Neural progenitor cell (in vitro differentiated cells): ENCODE data around the gene NXF2. TPM values are rescaled to one million over a fixed set of nuclear protein-coding genes. Genes with fewer than 3 reads are reported as not detected.

Source experiments
- DNase-seq: peaks from one replicate; pipeline ENCODE4 v3.0.0-alpha.2; 2016; ENCODE audit warnings: low spot score
- H2AFZ ChIP-seq: fragments of 200-600 bp; sonication (generic); replicated peaks from 2 replicates; pipeline ENCODE4 v1.6.1; 2016; ENCODE audit warnings: antibody characterized with exemption
- H3F3A ChIP-seq: fragments of 200-600 bp; sonication (generic); 2 replicates; pipeline ENCODE4 v1.6.1; 2016; ENCODE audit warnings: antibody characterized with exemption, low read depth
- H3K27ac ChIP-seq: fragments of 200-600 bp; sonication (generic); 2 replicates; pipeline ENCODE4 v1.5.1; 2016; ENCODE audit warnings: mild to moderate bottlenecking
- H3K27me3 ChIP-seq: fragments of 200-600 bp; sonication (generic); 2 replicates; pipeline ENCODE4 v1.6.1; 2016; ENCODE audit warnings: mild to moderate bottlenecking, moderate library complexity
- H3K36me3 ChIP-seq: fragments of 200-600 bp; sonication (generic); 2 replicates; pipeline ENCODE4 v1.5.1; 2016
- H3K4me1 ChIP-seq: fragments of 200-600 bp; sonication (generic); 2 replicates; pipeline ENCODE4 v1.6.1; 2016; ENCODE audit warnings: mixed run types
- H3K4me2 ChIP-seq: fragments of 200-600 bp; sonication (generic); 2 replicates; pipeline ENCODE4 v1.6.1; 2016
- H3K4me3 ChIP-seq: fragments of 200-600 bp; sonication (generic); 2 replicates; pipeline ENCODE4 v1.5.1; 2016
- H3K79me2 ChIP-seq: fragments of 200-600 bp; sonication (generic); 2 replicates; pipeline ENCODE4 v1.6.1; 2016; ENCODE audit warnings: low read depth
- H3K9ac ChIP-seq: fragments of 200-600 bp; sonication (generic); 2 replicates; pipeline ENCODE4 v1.6.1; 2016
- H3K9me3 ChIP-seq: fragments of 200-600 bp; sonication (generic); 2 replicates; pipeline ENCODE4 v1.5.1; 2016; ENCODE audit warnings: low read depth
- H4K20me1 ChIP-seq: fragments of 200-600 bp; sonication (generic); 2 replicates; pipeline ENCODE4 v1.6.1; 2016; ENCODE audit warnings: low read depth
- H3K27ac Mint-ChIP-seq: 3 replicates; pipeline ENCODE4 v1.8.0; 2021; ENCODE audit warnings: mixed read lengths
- H3K27me3 Mint-ChIP-seq: 2 replicates; pipeline ENCODE4 v1.8.0; 2022; ENCODE audit warnings: low read depth, mild to moderate bottlenecking, inconsistent platforms, moderate library complexity, mixed read lengths; ENCODE audit not compliant: insufficient read depth
- H3K36me3 Mint-ChIP-seq: 3 replicates; pipeline ENCODE4 v1.8.0; 2021; ENCODE audit warnings: mixed read lengths
- H3K4me1 Mint-ChIP-seq: 3 replicates; pipeline ENCODE4 v1.8.0; 2021; ENCODE audit warnings: mixed read lengths
- H3K4me3 Mint-ChIP-seq: 3 replicates; pipeline ENCODE4 v1.8.0; 2021; ENCODE audit warnings: mild to moderate bottlenecking, moderate library complexity, mixed read lengths
- H3K9me3 Mint-ChIP-seq: 3 replicates; pipeline ENCODE4 v1.8.0; 2020; ENCODE audit warnings: mixed read lengths
- EZH2 ChIP-seq: fragments of 200-600 bp; sonication (generic); IDR thresholded peaks from 2 replicates; pipeline ENCODE4 v1.6.1; 2017; ENCODE audit warnings: antibody characterized with exemption, mild to moderate bottlenecking, moderate library complexity
- EZH2phosphoT487 ChIP-seq: fragments of 200-600 bp; sonication (generic); IDR thresholded peaks from 2 replicates; pipeline ENCODE4 v1.6.1; 2017; ENCODE audit warnings: antibody characterized with exemption
- total RNA-seq: library from RNA; depleted of rRNA; stranded (reverse); fragments of >200 nt; gene quantifications from 2 replicates; pipeline ENCODE4 v1.2.3, GENCODE V29; 2015; ENCODE audit warnings: low replicate concordance
- TF ChIP-seq, protein P1 (sequence below): fragments of 200-600 bp; sonication (generic); IDR thresholded peaks from 2 replicates; pipeline ENCODE4 v1.5.1; 2017; ENCODE audit warnings: antibody characterized with exemption, mild to moderate bottlenecking

NXF2 gene
- total RNA-seq, 1 donor from 2014 or later: 0.22 TPM

DNA sequence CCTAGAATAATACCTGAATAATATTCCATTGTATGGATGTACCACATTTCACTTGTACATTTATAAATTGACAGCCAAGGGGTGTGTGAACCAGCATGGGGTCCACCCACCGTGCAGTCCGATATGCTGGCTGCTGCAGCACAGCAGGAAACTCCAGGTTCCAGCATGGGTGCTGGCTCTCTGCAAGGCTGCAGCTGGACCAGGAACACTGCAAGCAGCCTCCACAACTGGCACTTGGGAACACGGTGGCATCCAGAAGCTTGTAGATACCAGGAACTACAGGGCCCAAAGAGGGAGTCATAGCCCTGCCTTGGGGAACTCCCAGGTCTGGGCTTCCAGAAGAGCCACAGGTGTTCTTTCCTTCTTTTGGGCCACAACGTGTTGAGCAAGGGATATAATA, 91.2 kb downstream of the NXF2 start:
- H4K20me1 ChIP-seq: no peaks in the 10 kb centered on the region
- H3K9me3 ChIP-seq: peaks cover 7% of the 10 kb centered on the region
- H3K9ac ChIP-seq: no peak overlapping the region
- no peaks in the 10 kb centered on the region for H3K79me2 ChIP-seq
- no peak for DNase-seq
- H3K4me1 ChIP-seq: no peaks in the 10 kb centered on the region
- no peak overlapping the region for H3K4me3 ChIP-seq
- H3K4me2 ChIP-seq: no peak overlapping the region
- H3K36me3 ChIP-seq: no peaks in the 10 kb centered on the region
- no peak overlapping the region for H3K27ac ChIP-seq
- Mint-ChIP-seq H3K27ac (no peak overlapping the region), H3K27me3 (no peaks in the 10 kb centered on the region), H3K4me3 (no peak overlapping the region), H3K4me1 (no peaks in the 10 kb centered on the region), H3K36me3 (no peaks in the 10 kb centered on the region), H3K9me3 (peaks cover 3% of the 10 kb centered on the region)
- no peaks in the 10 kb centered on the region for H3F3A ChIP-seq
- no peak overlapping the region for H2AFZ ChIP-seq
- H3K27me3 ChIP-seq: no peaks in the 10 kb centered on the region
- TF ChIP-seq, protein P1, sequence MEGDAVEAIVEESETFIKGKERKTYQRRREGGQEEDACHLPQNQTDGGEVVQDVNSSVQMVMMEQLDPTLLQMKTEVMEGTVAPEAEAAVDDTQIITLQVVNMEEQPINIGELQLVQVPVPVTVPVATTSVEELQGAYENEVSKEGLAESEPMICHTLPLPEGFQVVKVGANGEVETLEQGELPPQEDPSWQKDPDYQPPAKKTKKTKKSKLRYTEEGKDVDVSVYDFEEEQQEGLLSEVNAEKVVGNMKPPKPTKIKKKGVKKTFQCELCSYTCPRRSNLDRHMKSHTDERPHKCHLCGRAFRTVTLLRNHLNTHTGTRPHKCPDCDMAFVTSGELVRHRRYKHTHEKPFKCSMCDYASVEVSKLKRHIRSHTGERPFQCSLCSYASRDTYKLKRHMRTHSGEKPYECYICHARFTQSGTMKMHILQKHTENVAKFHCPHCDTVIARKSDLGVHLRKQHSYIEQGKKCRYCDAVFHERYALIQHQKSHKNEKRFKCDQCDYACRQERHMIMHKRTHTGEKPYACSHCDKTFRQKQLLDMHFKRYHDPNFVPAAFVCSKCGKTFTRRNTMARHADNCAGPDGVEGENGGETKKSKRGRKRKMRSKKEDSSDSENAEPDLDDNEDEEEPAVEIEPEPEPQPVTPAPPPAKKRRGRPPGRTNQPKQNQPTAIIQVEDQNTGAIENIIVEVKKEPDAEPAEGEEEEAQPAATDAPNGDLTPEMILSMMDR: no peak
- TF ChIP-seq EZH2phosphoT487: no peak
- no peak for TF ChIP-seq EZH2

DNA sequence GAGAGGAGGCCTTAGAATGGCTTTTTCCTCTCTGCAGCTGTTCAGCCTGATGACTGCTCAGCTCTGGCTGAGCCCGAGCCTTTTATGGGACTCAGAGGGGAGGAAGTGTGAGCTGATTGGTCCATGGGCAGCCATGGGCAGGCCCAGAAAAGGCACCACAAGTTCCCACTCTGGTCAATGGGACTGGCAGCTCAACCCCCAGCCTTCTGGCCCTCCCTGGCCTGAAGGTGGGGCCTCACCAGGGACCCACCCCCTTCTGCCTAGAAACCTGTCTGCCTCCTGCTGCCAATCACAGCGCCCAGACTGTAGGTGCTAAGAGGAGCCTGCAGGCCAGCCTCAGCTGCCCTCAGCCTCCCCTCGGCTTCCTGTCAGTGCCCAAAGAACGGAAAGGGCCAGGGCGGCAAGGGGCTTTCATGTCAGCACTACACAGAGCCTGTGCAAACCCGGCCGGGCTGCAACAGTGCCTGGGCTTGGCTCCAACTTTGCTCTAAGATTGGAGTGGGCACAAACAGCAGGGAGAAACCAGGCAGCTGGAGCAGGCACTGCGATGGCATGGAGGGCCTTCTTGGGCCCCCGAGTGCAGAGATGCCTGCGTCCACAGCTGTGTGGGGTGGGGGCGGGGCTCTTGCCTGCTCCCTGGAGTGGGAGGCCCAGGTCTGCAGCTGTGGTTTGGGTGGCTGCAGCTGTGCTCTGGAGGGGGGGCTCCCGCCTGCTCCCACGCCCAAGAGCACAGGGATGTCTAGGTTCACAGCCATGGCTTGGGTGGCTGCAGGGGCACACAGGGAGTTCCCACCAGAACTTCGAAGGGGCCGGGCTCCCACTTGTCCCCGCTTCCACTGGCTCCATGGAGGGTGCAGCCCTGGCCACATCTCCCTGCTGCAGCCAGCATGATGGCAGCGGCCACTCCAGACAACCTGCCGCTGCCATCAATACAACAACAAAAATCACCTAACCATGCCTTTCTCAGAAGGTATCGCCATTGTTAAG, 92.6 kb downstream of the NXF2 start:
- Mint-ChIP-seq H3K4me1 (no peaks in the 10 kb centered on the region), H3K36me3 (no peaks in the 10 kb centered on the region), H3K27me3 (no peaks in the 10 kb centered on the region), H3K4me3 (no peak overlapping the region), H3K9me3 (peaks cover 3% of the 10 kb centered on the region), H3K27ac (no peak overlapping the region)
- no peaks in the 10 kb centered on the region for H3K79me2 ChIP-seq
- H3K36me3 ChIP-seq: no peaks in the 10 kb centered on the region
- no peak overlapping the region for H3K9ac ChIP-seq
- H4K20me1 ChIP-seq: no peaks in the 10 kb centered on the region
- no peak overlapping the region for H3K27ac ChIP-seq
- H3K27me3 ChIP-seq: no peaks in the 10 kb centered on the region
- H3K4me3 ChIP-seq: no peak overlapping the region
- H3K4me1 ChIP-seq: no peaks in the 10 kb centered on the region
- H2AFZ ChIP-seq: no peak overlapping the region
- no peak for DNase-seq
- H3K4me2 ChIP-seq: no peak overlapping the region
- TF ChIP-seq EZH2phosphoT487: no peak
- H3F3A ChIP-seq: no peaks in the 10 kb centered on the region
- H3K9me3 ChIP-seq: peaks cover 7% of the 10 kb centered on the region

DNA sequence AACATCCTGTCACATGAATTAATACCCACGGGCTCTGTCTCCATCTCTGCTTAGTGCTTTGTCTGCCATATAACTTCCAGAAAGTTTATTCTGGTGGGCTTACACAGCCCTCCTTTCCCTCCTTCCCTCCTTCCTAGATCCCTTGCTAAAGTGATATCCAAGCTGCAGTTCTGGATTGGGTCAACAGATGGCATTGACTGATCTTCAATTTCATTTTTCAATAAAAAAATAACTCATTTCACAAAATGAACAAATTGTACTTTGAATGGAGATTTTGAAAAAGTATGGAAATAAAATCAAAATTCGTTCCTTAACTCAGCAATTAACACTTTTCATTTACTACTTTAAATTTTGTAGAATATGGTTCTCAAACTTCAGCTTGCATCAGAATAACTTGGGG, 94.9 kb downstream of the NXF2 start:
- TF ChIP-seq EZH2: no peak
- TF ChIP-seq, protein P1: no peak
- no peak for TF ChIP-seq EZH2phosphoT487
- no peak for DNase-seq
- Histone ChIP-seq H3F3A (no peaks in the 10 kb centered on the region), H3K79me2 (no peaks in the 10 kb centered on the region), H3K27me3 (no peaks in the 10 kb centered on the region), H2AFZ (no peak overlapping the region), H3K27ac (no peak overlapping the region), H4K20me1 (no peaks in the 10 kb centered on the region), H3K4me3 (no peak overlapping the region), H3K4me1 (no peaks in the 10 kb centered on the region), H3K9me3 (peaks cover 13% of the 10 kb centered on the region), H3K36me3 (no peaks in the 10 kb centered on the region), H3K9ac (no peak overlapping the region), H3K4me2 (no peak overlapping the region)
- H3K27ac Mint-ChIP-seq: no peak overlapping the region
- H3K4me1 Mint-ChIP-seq: no peaks in the 10 kb centered on the region
- no peak overlapping the region for H3K4me3 Mint-ChIP-seq
- peaks cover 3% of the 10 kb centered on the region for H3K9me3 Mint-ChIP-seq
- H3K27me3 Mint-ChIP-seq: no peaks in the 10 kb centered on the region
- no peaks in the 10 kb centered on the region for H3K36me3 Mint-ChIP-seq

DNA sequence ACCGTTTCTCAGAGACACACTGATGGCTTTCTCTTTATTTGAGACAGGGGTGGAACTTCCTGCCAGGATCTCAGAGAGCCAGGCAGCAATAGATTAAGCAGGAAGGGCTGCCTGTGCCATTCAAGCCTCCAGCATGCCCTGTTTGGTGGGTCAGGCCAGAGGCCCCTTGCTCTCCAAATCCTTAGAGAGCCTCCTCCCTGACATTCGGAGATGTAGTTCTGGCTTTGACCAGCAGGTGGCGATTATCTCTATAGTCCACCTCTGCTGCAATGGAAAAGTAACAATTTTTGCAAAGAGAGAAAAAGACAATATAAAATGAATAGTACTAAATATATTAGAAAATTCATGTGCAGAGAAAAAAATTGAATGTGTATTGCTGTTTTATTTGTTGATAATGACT, 98.9 kb downstream of the NXF2 start:
- H3K27ac ChIP-seq: no peak overlapping the region
- no peak overlapping the region for H3K4me3 Mint-ChIP-seq
- no peaks in the 10 kb centered on the region for H3K36me3 Mint-ChIP-seq
- no peaks in the 10 kb centered on the region for H3K79me2 ChIP-seq
- no peak for TF ChIP-seq EZH2
- TF ChIP-seq, protein P1: peak; percentile 67
- peak; percentile 63 for DNase-seq
- no peaks in the 10 kb centered on the region for H3K27me3 Mint-ChIP-seq
- H3K36me3 ChIP-seq: no peaks in the 10 kb centered on the region
- H3K4me3 ChIP-seq: no peak overlapping the region
- peaks cover 10% of the 10 kb centered on the region for H3K9me3 ChIP-seq
- H3K27me3 ChIP-seq: no peaks in the 10 kb centered on the region
- no peak overlapping the region for H3K4me2 ChIP-seq
- H3K4me1 Mint-ChIP-seq: no peaks in the 10 kb centered on the region
- no peaks in the 10 kb centered on the region for H4K20me1 ChIP-seq
- H3K9me3 Mint-ChIP-seq: peaks cover 8% of the 10 kb centered on the region
- H3K9ac ChIP-seq: no peak overlapping the region
- H3K27ac Mint-ChIP-seq: no peak overlapping the region
- no peak overlapping the region for H2AFZ ChIP-seq
- no peaks in the 10 kb centered on the region for H3K4me1 ChIP-seq
- no peaks in the 10 kb centered on the region for H3F3A ChIP-seq
